Measurements from ENCODE around the gene FAM53B. TPM values are rescaled to one million over a fixed set of nuclear protein-coding genes. Genes with fewer than 3 reads are reported as not detected.
"Not testable (repeated sequence)": the region's sequence is repeated elsewhere in the genome, so short reads cannot be mapped to it uniquely, and the experiment has no call there.

The FAM53B gene
- total RNA-seq, 1 donor from 2014 or later: 48.0 TPM

GRCh38 chr10:124588736-124589490, 155.3 kb downstream of the FAM53B start:
- DNase-seq (ENCODE audit: low spot score) (no peak), ATAC-seq (peak; percentile 69)
- intact Hi-C loops (cut with DNase I): no loop called here

GRCh38 chr10:124588341-124588735, 155.8 kb downstream of the FAM53B start:
- ATAC-seq; intact Hi-C loops (cut with DNase I); DNase-seq (ENCODE audit: low spot score): not testable (repeated sequence)

GRCh38 chr10:124587811-124588211, 156.4 kb downstream of the FAM53B start:
- intact Hi-C loops (cut with DNase I): no loop called here
- no peak for DNase-seq (ENCODE audit: low spot score)

GRCh38 chr10:124586142-124586541, 158.0 kb downstream of the FAM53B start:
- no peak for DNase-seq (ENCODE audit: low spot score)
- intact Hi-C loops (cut with DNase I): no loop called here
- no peak for ATAC-seq

More at GRCh38 chr10:124587811-124588211, 156.4 kb downstream of the FAM53B start:
- no peak for ATAC-seq

GRCh38 chr10:124579011-124579399, 165.2 kb downstream of the FAM53B start:
- DNase-seq (ENCODE audit: low spot score): no peak

GRCh38 chr10:124578231-124579010, 165.8 kb downstream of the FAM53B start:
- no peak for DNase-seq (ENCODE audit: low spot score)
- ATAC-seq: no peak
- intact Hi-C loops (cut with DNase I): no loop called here

More at GRCh38 chr10:124579011-124579399, 165.2 kb downstream of the FAM53B start:
- no peak for ATAC-seq
- intact Hi-C loops (cut with DNase I): no loop called here

GRCh38 chr10:124577651-124578050, 166.5 kb downstream of the FAM53B start:
- DNase-seq (ENCODE audit: low spot score): no peak
- ATAC-seq: no peak
- intact Hi-C loops (cut with DNase I): no loop called here

- intact Hi-C loops (cut with DNase I): no loop called here
- no peak for ATAC-seq
These were observed 167.4 kb downstream of the FAM53B start for GRCh38 chr10:124576526-124577420.

GRCh38 chr10:124575107-124576035, 168.8 kb downstream of the FAM53B start:
- DNase-seq (ENCODE audit: low spot score): no peak
- intact Hi-C loops (cut with DNase I): no loop called here
- ATAC-seq: no peak

More at GRCh38 chr10:124576526-124577420, 167.4 kb downstream of the FAM53B start:
- DNase-seq (ENCODE audit: low spot score): no peak

GRCh38 chr10:124574456-124575070, 169.6 kb downstream of the FAM53B start:
- DNase-seq (ENCODE audit: low spot score) (no peak), ATAC-seq (no peak)
- intact Hi-C loops (cut with DNase I): no loop called here

GRCh38 chr10:124573726-124574455, 170.3 kb downstream of the FAM53B start:
- ATAC-seq: no peak
- intact Hi-C loops (cut with DNase I): no loop called here
- no peak for DNase-seq (ENCODE audit: low spot score)

GRCh38 chr10:124572751-124573150, 171.4 kb downstream of the FAM53B start:
- no peak for DNase-seq (ENCODE audit: low spot score)
- no peak for ATAC-seq
- intact Hi-C loops (cut with DNase I): no loop called here

- DNase-seq (ENCODE audit: low spot score): no peak
- intact Hi-C loops (cut with DNase I): no loop called here
- no peak for ATAC-seq
These were observed 173.5 kb downstream of the FAM53B start for GRCh38 chr10:124570646-124571045.

GRCh38 chr10:124569623-124570470, 174.3 kb downstream of the FAM53B start:
- DNase-seq (ENCODE audit: low spot score): no peak
- intact Hi-C loops (cut with DNase I): no loop called here
- ATAC-seq: no peak
